C4-2B (cell line): ENCODE data around the gene MBLAC1.

Experiments used
- H3K27ac ChIP-seq: fragments of 450-650 bp; 2 replicates; pipeline ENCODE4 v1.5.1; 2017
- CTCF ChIP-seq: fragments of 450-650 bp; conservative IDR thresholded peaks from 2 replicates; pipeline ENCODE4 v1.5.1; 2017; ENCODE audit warnings: mild to moderate bottlenecking
- ZFX ChIP-seq: fragments of 450-650 bp; IDR thresholded peaks from 2 replicates; pipeline ENCODE4 v1.6.1; 2017

The MBLAC1 gene

GRCh38 chr7:100091411-100092181, 35.2 kb upstream of the MBLAC1 start:
- no peak for TF ChIP-seq CTCF
- TF ChIP-seq ZFX, result no peak
- H3K27ac ChIP-seq, result no peak overlapping the region

DNA sequence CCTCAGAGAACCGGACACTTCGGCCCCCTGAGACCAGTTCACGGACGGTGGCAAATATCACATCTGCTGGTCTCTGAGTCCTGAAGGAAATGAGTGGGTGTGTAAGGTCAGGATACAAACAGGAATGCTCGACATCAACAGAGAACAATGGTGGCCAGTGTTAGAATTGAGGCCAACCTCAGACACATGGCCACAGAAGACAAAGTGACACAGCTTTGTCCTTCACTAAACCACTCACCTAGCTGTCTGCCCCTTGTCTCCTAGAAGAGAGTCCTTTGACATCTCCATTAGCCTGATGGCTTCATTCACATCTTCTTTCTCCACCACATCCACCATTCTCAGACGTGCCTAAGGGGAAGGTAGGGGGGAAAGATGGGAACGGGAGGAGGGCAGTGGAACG, 33.7 kb upstream of the MBLAC1 start:
- no peak overlapping the region for H3K27ac ChIP-seq

GRCh38 chr7:100093498-100093897, 33.3 kb upstream of the MBLAC1 start:
- TF ChIP-seq CTCF, result no peak
- H3K27ac ChIP-seq, result no peak overlapping the region

More for the DNA sequence above, 33.7 kb upstream of the MBLAC1 start:
- no peak for TF ChIP-seq ZFX
- TF ChIP-seq CTCF, result no peak

DNA sequence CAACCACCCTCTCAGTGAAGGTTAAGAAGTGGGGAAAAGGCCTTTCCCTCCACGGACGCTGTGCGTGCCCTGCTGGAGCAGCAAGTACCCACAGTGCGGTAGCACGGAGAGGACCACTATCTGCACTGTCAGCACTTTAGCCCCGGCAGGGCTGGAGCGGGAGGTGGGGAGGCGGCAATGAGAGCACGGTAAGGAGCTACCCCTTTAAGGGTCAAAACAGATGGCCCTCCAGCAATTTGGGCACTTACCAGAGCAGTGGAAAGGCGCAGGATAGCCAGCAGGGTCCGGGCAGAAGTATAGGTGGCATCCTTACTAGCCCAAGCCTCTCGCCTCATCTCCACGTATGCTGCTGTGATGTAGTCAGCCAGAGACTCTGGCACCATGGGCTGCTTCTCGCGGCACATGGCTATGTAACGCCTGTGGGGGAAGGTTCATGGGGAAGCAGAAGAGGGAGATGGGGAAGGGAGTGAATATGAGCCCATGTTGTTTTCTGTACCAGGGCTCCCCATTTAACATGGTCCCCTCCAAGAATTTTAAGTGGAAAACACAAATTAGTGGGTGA, 32.8 kb upstream of the MBLAC1 start:
- H3K27ac ChIP-seq, result no peak overlapping the region
- TF ChIP-seq CTCF (no peak), ZFX (no peak)

GRCh38 chr7:100095289-100095688, 31.5 kb upstream of the MBLAC1 start:
- no peak overlapping the region for H3K27ac ChIP-seq
- TF ChIP-seq CTCF, result no peak
- TF ChIP-seq ZFX, result no peak

- no peak for TF ChIP-seq ZFX
- TF ChIP-seq CTCF, result no peak
- no peak overlapping the region for H3K27ac ChIP-seq
Measured at GRCh38 chr7:100095704-100096103, 31.1 kb upstream of the MBLAC1 start.

DNA sequence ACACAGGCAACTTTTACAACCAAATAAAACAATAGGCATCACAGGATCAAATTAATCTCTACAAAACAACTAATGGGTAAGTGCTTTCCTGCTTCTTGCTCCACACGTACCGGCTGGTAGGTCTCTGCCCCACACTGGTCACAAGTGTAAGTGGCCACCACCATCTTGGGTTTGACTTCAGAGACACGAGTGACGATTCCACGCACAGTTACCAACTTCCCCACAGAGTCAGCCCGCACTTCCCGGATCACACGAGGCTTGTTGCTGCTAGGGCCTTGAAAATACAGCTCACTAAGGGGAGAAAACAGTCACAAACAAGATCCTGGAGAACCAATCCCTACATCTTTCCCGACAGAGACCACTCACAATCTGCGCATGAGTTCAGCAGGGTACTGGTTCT, 27.9 kb upstream of the MBLAC1 start:
- H3K27ac ChIP-seq, result no peak overlapping the region
- TF ChIP-seq CTCF (no peak), ZFX (no peak)
